ENCODE data around the gene RUNX1.

DNA sequence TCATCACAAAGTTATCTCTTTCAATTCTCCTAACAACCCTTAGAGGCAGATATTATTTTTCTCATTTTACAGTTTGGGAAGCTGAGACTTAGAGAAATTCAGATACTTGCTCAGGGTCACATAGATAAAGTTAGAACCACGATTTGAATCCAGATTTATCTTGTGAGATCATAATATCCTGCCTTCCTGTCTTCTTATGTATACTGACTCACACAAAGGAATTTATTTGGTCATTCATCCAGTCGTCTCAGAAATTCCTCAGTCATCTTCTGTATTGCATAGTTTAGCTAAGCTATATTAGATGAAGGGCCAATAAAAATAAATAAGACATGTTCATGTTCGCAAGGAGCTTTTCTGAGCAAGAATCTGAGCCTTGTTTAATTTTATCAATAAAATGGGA, 35.8 kb upstream of the RUNX1 start:
- no peak for TF ChIP-seq POLR2AphosphoS5 (IDR thresholded peaks at IDR 0.05; ENCODE audit: low read length)
- no peak for TF ChIP-seq HDGF (IDR thresholded peaks at IDR 0.05)
- TF ChIP-seq CEBPB (IDR thresholded peaks at IDR 0.05; ENCODE audit: borderline replicate concordance in 1 of 2, low read depth in 2 of 2, low read length in 2 of 2), result no peak
- TF ChIP-seq, protein P1, sequence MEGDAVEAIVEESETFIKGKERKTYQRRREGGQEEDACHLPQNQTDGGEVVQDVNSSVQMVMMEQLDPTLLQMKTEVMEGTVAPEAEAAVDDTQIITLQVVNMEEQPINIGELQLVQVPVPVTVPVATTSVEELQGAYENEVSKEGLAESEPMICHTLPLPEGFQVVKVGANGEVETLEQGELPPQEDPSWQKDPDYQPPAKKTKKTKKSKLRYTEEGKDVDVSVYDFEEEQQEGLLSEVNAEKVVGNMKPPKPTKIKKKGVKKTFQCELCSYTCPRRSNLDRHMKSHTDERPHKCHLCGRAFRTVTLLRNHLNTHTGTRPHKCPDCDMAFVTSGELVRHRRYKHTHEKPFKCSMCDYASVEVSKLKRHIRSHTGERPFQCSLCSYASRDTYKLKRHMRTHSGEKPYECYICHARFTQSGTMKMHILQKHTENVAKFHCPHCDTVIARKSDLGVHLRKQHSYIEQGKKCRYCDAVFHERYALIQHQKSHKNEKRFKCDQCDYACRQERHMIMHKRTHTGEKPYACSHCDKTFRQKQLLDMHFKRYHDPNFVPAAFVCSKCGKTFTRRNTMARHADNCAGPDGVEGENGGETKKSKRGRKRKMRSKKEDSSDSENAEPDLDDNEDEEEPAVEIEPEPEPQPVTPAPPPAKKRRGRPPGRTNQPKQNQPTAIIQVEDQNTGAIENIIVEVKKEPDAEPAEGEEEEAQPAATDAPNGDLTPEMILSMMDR (IDR thresholded peaks at IDR 0.05 in 2 of 3, conservative IDR thresholded peaks at IDR 0.05 in 1 of 3; ENCODE audit: control insufficient read depth in 2 of 3, extremely low read depth in 1 of 3, insufficient read depth in 1 of 3, low read depth in 3 of 3, low read length in 3 of 3), result no peak
- no peak for TF ChIP-seq EGR1 (IDR thresholded peaks at IDR 0.05; ENCODE audit: borderline replicate concordance in 1 of 2, low read depth in 2 of 2, low read length in 2 of 2)
- no peak for TF ChIP-seq BACH1 (IDR thresholded peaks at IDR 0.05; ENCODE audit: borderline replicate concordance)

Measured in GM12878 (cell line).